DND-41 (cell line): ENCODE measurements around the gene LRP3.

ENCODE experiments used
- ATAC-seq: fragments of 200-7000 bp; cut with Tn5 transposase; 3 replicates; pipeline ENCODE4 v1.9.1; 2021; ENCODE audit warnings: low read depth; ENCODE audit not compliant: insufficient read depth
- DNase-seq: peaks from one replicate; pipeline ENCODE4 v3.0.0-alpha.2; 2020
- H2AFZ ChIP-seq: 2 replicates; pipeline ENCODE4 v1.6.0; 2012; ENCODE audit warnings: low read depth, low read length
- H3K27ac ChIP-seq: 2 replicates; pipeline ENCODE4 v1.5.1; 2012; ENCODE audit warnings: low read length, inconsistent platforms
- H3K27me3 ChIP-seq: fragments of 200-600 bp; sonication (generic); 2 replicates; pipeline ENCODE4 v1.6.0; 2012; ENCODE audit warnings: low read length, mild to moderate bottlenecking, inconsistent platforms; ENCODE audit not compliant: insufficient read depth, poor library complexity
- H3K36me3 ChIP-seq: 2 replicates; pipeline ENCODE4 v1.5.1; 2012; ENCODE audit warnings: low read length, inconsistent platforms; ENCODE audit not compliant: insufficient read depth
- H3K4me1 ChIP-seq: 2 replicates; pipeline ENCODE4 v1.5.1; 2012; ENCODE audit warnings: mild to moderate bottlenecking, low read length; ENCODE audit not compliant: insufficient read depth
- H3K4me2 ChIP-seq: 2 replicates; pipeline ENCODE4 v1.6.0; 2012; ENCODE audit warnings: mild to moderate bottlenecking, moderate library complexity, low read length, inconsistent platforms; ENCODE audit not compliant: insufficient read depth
- H3K4me3 ChIP-seq, 2 experiments: fragments of 200-600 bp in 1 of 2; shearing (Covaris generic) in 1 of 2; 2 replicates each; pipeline ENCODE4 v1.5.1; 2012 to 2016; ENCODE audit warnings: inconsistent platforms in 2 of 2, low read length in 2 of 2, mild to moderate bottlenecking in 2 of 2, low read depth in 1 of 2, moderate library complexity in 1 of 2
- H3K79me2 ChIP-seq: 2 replicates; pipeline ENCODE4 v1.6.0; 2012; ENCODE audit warnings: low read length, inconsistent platforms; ENCODE audit not compliant: insufficient read depth
- H3K9ac ChIP-seq: 2 replicates; pipeline ENCODE4 v1.6.0; 2012; ENCODE audit warnings: low read depth, mild to moderate bottlenecking, inconsistent platforms, low read length, moderate library complexity
- H3K9me3 ChIP-seq: 2 replicates; pipeline ENCODE4 v1.5.1; 2012; ENCODE audit warnings: low read length, moderate library complexity, mild to moderate bottlenecking, inconsistent platforms; ENCODE audit not compliant: insufficient read depth, severe bottlenecking
- H4K20me1 ChIP-seq: 2 replicates; pipeline ENCODE4 v1.6.0; 2012; ENCODE audit warnings: low read length; ENCODE audit not compliant: insufficient read depth
- CTCF ChIP-seq: IDR thresholded peaks from 2 replicates; pipeline ENCODE4 v1.5.1; 2012; ENCODE audit warnings: borderline replicate concordance, low read length, moderate library complexity, mild to moderate bottlenecking; ENCODE audit not compliant: poor library complexity, severe bottlenecking; ENCODE audit errors: extremely low read depth
- EZH2 ChIP-seq: IDR thresholded peaks from 3 replicates; pipeline ENCODE4 v1.6.1; 2012; ENCODE audit warnings: borderline replicate concordance, low read depth, mild to moderate bottlenecking, moderate library complexity, low read length, inconsistent platforms; ENCODE audit not compliant: severe bottlenecking

The LRP3 gene

GRCh38 chr19:33235269-33235995 is 41.3 kb downstream of the LRP3 start:
- H3K9me3 ChIP-seq = no peaks in the 10 kb centered on the region
- peak; percentile 69 for ATAC-seq
- no peaks in the 10 kb centered on the region for H4K20me1 ChIP-seq
- H3K4me1 ChIP-seq = no peaks in the 10 kb centered on the region
- DNase-seq = peak; percentile 67
- H3K27me3 ChIP-seq = no peaks in the 10 kb centered on the region
- H3K27ac ChIP-seq = no peak overlapping the region
- no peaks in the 10 kb centered on the region for H3K79me2 ChIP-seq
- no peak overlapping the region for H3K9ac ChIP-seq
- H3K4me2 ChIP-seq = no peak overlapping the region
- H3K36me3 ChIP-seq = no peaks in the 10 kb centered on the region
- H3K4me3 ChIP-seq = no peak overlapping the region
- H2AFZ ChIP-seq = no peak overlapping the region
- peak; percentile 88 for TF ChIP-seq CTCF
- no peak for TF ChIP-seq EZH2

GRCh38 chr19:33235996-33236350 is 41.8 kb downstream of the LRP3 start:
- Histone ChIP-seq H4K20me1 (0 out of 2 replicates have a peak, but pooled peaks cover 2% of the 10 kb centered on the region), H3K4me1 (no peaks in the 10 kb centered on the region), H3K27me3 (no peaks in the 10 kb centered on the region), H3K9me3 (no peaks in the 10 kb centered on the region), H3K4me2 (no peak overlapping the region), H3K4me3 (no peak overlapping the region), H3K27ac (no peak overlapping the region), H3K79me2 (no peaks in the 10 kb centered on the region), H3K36me3 (no peaks in the 10 kb centered on the region), H2AFZ (no peak overlapping the region), H3K9ac (no peak overlapping the region)
- no peak for TF ChIP-seq EZH2
- no peak for TF ChIP-seq CTCF
- DNase-seq (no peak), ATAC-seq (no peak)

- TF ChIP-seq CTCF (no peak), EZH2 (no peak)
- no peak overlapping the region for H3K9ac ChIP-seq
- H3K79me2 ChIP-seq = no peaks in the 10 kb centered on the region
- 0 out of 2 replicates have a peak, but pooled peaks cover 3% of the 10 kb centered on the region for H4K20me1 ChIP-seq
- no peak overlapping the region for H3K4me2 ChIP-seq
- H3K27me3 ChIP-seq = no peaks in the 10 kb centered on the region
- ATAC-seq (no peak), DNase-seq (no peak)
- no peak overlapping the region for H3K4me3 ChIP-seq
- no peak overlapping the region for H2AFZ ChIP-seq
- H3K4me1 ChIP-seq = no peaks in the 10 kb centered on the region
- H3K9me3 ChIP-seq = no peaks in the 10 kb centered on the region
- no peaks in the 10 kb centered on the region for H3K36me3 ChIP-seq
- H3K27ac ChIP-seq = no peak overlapping the region
Measured at GRCh38 chr19:33236696-33237390, 42.7 kb downstream of the LRP3 start.
